ENCODE results near the gene C9orf153. TPM values are rescaled to one million over a fixed set of nuclear protein-coding genes. Genes with fewer than 3 reads are reported as not detected.

Gene C9orf153
- total and polyA plus RNA-seq, 9 donors = 0.10 to 0.49 (median 0.19) TPM; not detected in 2

DNA sequence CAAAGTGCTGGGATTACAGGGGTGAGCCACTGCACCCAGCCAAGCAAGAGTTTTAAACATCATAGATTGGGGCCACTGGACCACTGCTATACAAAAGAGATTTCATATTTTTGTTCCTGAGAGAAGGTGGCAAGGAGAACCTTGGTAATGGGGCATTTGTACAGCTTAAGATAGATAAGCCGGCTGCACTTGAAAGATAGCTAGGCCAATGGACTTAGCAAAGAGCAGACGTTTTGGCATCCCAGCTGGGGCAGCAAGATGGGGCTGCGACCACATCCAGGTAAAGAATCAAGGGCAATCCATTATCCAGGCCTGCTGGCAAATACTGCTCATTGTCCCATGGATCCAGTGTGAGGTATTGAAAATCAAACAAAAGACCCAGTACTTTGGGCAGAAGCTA is 26.8 kb upstream of the C9orf153 start:
- Histone ChIP-seq H3K4me1 (ENCODE audit: control insufficient read depth, insufficient read depth, low read length) (peaks cover 5% of the 10 kb centered on the region), H3K9me3 (replicated peaks; ENCODE audit: control insufficient read depth, low read depth, low read length) (no peaks in the 10 kb centered on the region), H3K27ac (ENCODE audit: low read length) (no peak overlapping the region), H3K36me3 (ENCODE audit: control insufficient read depth, insufficient read depth, low read length) (no peaks in the 10 kb centered on the region), H3K27me3 (ENCODE audit: control insufficient read depth, insufficient read depth, low read length) (no peaks in the 10 kb centered on the region), H3K4me3 (ENCODE audit: low read length) (no peak overlapping the region)
- WGBS (ENCODE audit: insufficient coverage) = 54% methylated on average over 3 of the region's 3 CpGs
- DNase-seq = no peak

DNA sequence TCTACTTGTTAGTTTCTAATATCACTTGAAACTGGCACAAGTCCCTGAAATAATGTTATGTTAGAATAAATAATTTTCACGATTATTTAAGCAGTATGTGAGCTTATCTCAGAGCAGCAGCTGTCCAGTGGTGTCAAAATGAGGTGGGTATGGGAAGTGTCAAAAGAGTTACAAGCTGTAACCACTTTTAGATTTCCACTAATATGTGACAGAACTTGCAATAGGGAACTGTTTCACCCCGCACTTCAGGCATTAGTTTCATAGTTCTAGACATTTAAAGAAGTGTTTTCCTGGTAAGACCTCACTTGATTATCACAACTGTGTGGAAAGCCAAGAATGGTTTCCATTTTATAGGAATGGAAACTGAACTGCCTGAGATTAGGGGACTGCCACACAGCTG is 25.8 kb upstream of the C9orf153 start:
- H3K27me3 ChIP-seq (ENCODE audit: control insufficient read depth, insufficient read depth, low read length) = no peaks in the 10 kb centered on the region

GRCh38 chr9:86282979-86283535 is 23.6 kb upstream of the C9orf153 start:
- Histone ChIP-seq H3K4me3 (ENCODE audit: low read length) (peak overlapping the region; percentile 63), H3K9me3 (replicated peaks; ENCODE audit: control insufficient read depth, low read depth, low read length) (no peaks in the 10 kb centered on the region), H3K4me1 (ENCODE audit: control insufficient read depth, insufficient read depth, low read length) (peaks cover 9% of the 10 kb centered on the region), H3K27me3 (ENCODE audit: control insufficient read depth, insufficient read depth, low read length) (no peaks in the 10 kb centered on the region), H3K36me3 (ENCODE audit: control insufficient read depth, insufficient read depth, low read length) (peaks cover 5% of the 10 kb centered on the region), H3K27ac (ENCODE audit: low read length) (peak overlapping the region; percentile 96)
- peak; percentile 16 for DNase-seq
- 29% methylated on average over 8 of the region's 12 CpGs for WGBS (ENCODE audit: insufficient coverage)

More for the DNA sequence above, 25.8 kb upstream of the C9orf153 start:
- Histone ChIP-seq H3K9me3 (replicated peaks; ENCODE audit: control insufficient read depth, low read depth, low read length) (no peaks in the 10 kb centered on the region), H3K4me3 (ENCODE audit: low read length) (no peak overlapping the region), H3K27ac (ENCODE audit: low read length) (no peak overlapping the region), H3K36me3 (ENCODE audit: control insufficient read depth, insufficient read depth, low read length) (no peaks in the 10 kb centered on the region), H3K4me1 (ENCODE audit: control insufficient read depth, insufficient read depth, low read length) (peaks cover 9% of the 10 kb centered on the region)
- 90% methylated on average over 2 of the region's 2 CpGs for WGBS (ENCODE audit: insufficient coverage)
- no peak for DNase-seq

DNA sequence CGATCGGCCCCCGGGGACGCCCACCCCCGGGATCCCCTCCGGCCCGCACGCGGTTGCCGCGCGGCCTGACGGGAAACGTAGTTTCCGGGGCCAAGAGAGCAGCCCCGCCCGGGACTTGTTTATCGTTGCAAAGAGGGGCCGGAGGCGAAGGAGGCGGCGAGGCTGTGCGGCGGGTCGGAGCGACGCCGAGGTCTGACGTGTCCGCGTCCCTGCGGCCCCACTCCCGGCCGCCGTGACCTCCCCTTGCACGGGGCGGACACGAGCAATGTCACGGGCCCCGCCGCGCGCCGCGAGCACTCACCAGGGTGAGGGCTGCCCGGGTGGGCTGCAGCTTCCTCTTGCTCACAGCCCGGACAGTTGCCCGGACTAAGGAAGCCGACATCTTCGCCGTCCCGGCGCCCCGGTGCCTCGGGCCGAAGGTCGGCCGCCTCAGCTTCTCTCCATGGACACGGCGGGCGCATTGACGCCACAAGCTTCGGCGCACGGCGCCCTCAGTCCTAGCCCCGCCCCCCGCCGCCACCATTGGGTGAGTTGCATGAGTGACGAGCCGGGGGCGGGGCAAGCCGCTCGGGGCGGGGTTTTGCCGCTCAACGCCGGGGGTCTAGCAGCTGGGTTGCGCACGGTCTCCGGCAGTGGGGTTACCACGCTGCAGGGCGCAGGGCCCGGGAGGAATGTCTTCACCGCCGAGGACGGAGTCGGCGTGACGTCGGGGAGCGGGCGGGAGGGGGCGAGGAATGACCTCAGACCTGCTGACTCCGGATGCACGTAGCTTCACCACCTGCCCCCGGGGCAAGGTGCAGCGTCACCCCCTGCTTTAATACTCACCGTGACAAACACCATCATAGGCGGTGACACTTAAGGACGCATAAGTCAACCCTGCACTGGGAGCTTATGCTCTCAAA is 22.9 kb upstream of the C9orf153 start, which contains the start of gene ISCA1:
TSS of gene ISCA1 (minus strand) at position 462 of the 902 bp plus-strand sequence. CDS start at position 382, 80 bp downstream.
- H3K9me3 ChIP-seq (replicated peaks; ENCODE audit: control insufficient read depth, low read depth, low read length) = no peaks in the 10 kb centered on the region
- peaks cover 5% of the 10 kb centered on the region for H3K36me3 ChIP-seq (ENCODE audit: control insufficient read depth, insufficient read depth, low read length)
- WGBS (ENCODE audit: insufficient coverage) = under 1% methylated on average over 94 of the region's 101 CpGs
- DNase-seq = peak; percentile 97
- H3K4me3 ChIP-seq (ENCODE audit: low read length) = peak within 1 kb of the TSS; percentile 63
- peak within 1 kb of the TSS; percentile 96 for H3K27ac ChIP-seq (ENCODE audit: low read length)
- no peaks in the 10 kb centered on the region for H3K27me3 ChIP-seq (ENCODE audit: control insufficient read depth, insufficient read depth, low read length)
- peaks cover 9% of the 10 kb centered on the region for H3K4me1 ChIP-seq (ENCODE audit: control insufficient read depth, insufficient read depth, low read length)

DNA sequence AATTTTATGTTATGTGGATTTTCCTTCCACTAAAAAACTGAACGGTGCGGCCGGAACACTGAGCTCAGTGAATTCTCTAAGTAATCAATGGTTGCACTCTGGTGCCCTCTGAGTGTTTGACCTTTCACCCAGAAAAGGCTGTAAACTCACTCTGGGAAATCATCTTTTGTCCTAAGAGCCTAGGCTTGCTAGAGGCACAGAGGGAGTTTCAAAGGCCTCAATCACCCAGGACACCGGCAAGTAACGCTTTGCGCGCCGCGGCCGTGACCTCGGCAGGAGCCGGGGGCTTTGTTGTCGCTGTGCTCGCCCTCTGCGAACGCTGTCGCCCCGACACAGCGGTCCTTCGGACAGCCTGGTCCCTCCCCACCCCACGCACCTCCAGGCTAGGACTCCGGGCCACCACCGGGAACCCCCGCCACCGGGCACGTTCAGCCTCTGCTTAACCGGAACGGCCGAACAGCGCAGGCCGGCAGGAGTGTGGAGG is 22.2 kb upstream of the C9orf153 start:
- DNase-seq = no peak
- Histone ChIP-seq H3K36me3 (ENCODE audit: control insufficient read depth, insufficient read depth, low read length) (peaks cover 5% of the 10 kb centered on the region), H3K9me3 (replicated peaks; ENCODE audit: control insufficient read depth, low read depth, low read length) (no peaks in the 10 kb centered on the region), H3K4me3 (ENCODE audit: low read length) (peak overlapping the region; percentile 63), H3K4me1 (ENCODE audit: control insufficient read depth, insufficient read depth, low read length) (peaks cover 9% of the 10 kb centered on the region), H3K27ac (ENCODE audit: low read length) (peak overlapping the region; percentile 96), H3K27me3 (ENCODE audit: control insufficient read depth, insufficient read depth, low read length) (no peaks in the 10 kb centered on the region)
- WGBS (ENCODE audit: insufficient coverage) = 0% methylated on average over 30 of the region's 31 CpGs

GRCh38 chr9:86280580-86280979 is 21.1 kb upstream of the C9orf153 start:
- no peak overlapping the region for H3K4me3 ChIP-seq (ENCODE audit: low read length)
- peaks cover 9% of the 10 kb centered on the region for H3K4me1 ChIP-seq (ENCODE audit: control insufficient read depth, insufficient read depth, low read length)
- H3K36me3 ChIP-seq (ENCODE audit: control insufficient read depth, insufficient read depth, low read length) = peaks cover 5% of the 10 kb centered on the region
- no peak for DNase-seq
- no peak overlapping the region for H3K27ac ChIP-seq (ENCODE audit: low read length)
- no peaks in the 10 kb centered on the region for H3K27me3 ChIP-seq (ENCODE audit: control insufficient read depth, insufficient read depth, low read length)
- H3K9me3 ChIP-seq (replicated peaks; ENCODE audit: control insufficient read depth, low read depth, low read length) = no peaks in the 10 kb centered on the region
- WGBS (ENCODE audit: insufficient coverage) = 98% methylated on average over 6 of the region's 7 CpGs

GRCh38 chr9:86279839-86280238 is 20.4 kb upstream of the C9orf153 start:
- 93% methylated on average over 3 of the region's 3 CpGs for WGBS (ENCODE audit: insufficient coverage)
- no peak overlapping the region for H3K27ac ChIP-seq (ENCODE audit: low read length)
- peaks cover 5% of the 10 kb centered on the region for H3K36me3 ChIP-seq (ENCODE audit: control insufficient read depth, insufficient read depth, low read length)
- no peak overlapping the region for H3K4me3 ChIP-seq (ENCODE audit: low read length)
- no peaks in the 10 kb centered on the region for H3K9me3 ChIP-seq (replicated peaks; ENCODE audit: control insufficient read depth, low read depth, low read length)
- no peaks in the 10 kb centered on the region for H3K27me3 ChIP-seq (ENCODE audit: control insufficient read depth, insufficient read depth, low read length)
- DNase-seq = no peak
- peaks cover 9% of the 10 kb centered on the region for H3K4me1 ChIP-seq (ENCODE audit: control insufficient read depth, insufficient read depth, low read length)

DNA sequence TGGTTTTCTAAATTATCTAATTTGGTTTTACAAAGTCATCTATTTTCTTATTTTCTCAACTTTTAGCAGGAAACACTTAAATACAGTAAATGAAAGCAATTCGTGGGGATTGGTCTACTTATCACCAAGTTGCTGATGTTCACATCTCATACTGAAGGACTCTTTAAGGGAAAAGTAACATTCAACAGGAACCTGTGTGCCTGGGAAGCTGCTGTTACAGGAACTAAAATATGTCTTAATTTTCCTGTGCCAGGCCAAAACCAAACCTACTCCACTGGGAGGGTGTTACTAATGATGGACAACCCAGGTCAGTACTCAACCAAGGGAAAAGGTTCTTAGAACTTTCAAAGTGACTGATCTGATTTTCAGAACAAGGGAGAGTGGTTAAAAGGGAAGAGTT is 17.6 kb upstream of the C9orf153 start:
- WGBS (ENCODE audit: insufficient coverage) = no CpG with 5 or more reads among the region's 1 CpG
- Histone ChIP-seq H3K4me3 (ENCODE audit: low read length) (no peak overlapping the region), H3K36me3 (ENCODE audit: control insufficient read depth, insufficient read depth, low read length) (peaks cover 15% of the 10 kb centered on the region), H3K4me1 (ENCODE audit: control insufficient read depth, insufficient read depth, low read length) (peaks cover 3% of the 10 kb centered on the region), H3K9me3 (replicated peaks; ENCODE audit: control insufficient read depth, low read depth, low read length) (no peaks in the 10 kb centered on the region), H3K27ac (ENCODE audit: low read length) (no peak overlapping the region), H3K27me3 (ENCODE audit: control insufficient read depth, insufficient read depth, low read length) (no peaks in the 10 kb centered on the region)
- DNase-seq = no peak

DNA sequence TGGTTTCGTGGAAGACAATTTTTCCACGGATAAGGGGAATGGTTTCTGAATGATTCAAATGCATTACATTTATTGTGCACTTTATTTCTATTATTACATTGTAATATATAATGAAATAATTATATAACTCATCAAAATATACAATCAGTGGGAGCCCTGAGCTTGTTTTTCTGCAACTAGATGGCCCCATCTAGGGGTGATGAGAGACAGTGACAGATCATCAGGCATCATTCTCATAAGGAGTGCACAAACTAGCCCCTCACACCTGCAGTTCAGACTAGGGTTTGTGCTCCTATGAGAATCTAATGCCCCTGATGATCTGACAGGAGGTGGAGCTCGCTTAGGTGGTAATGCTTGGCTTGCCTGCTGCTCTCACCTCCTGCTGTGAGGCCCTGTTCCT is 16.5 kb upstream of the C9orf153 start:
- no peak overlapping the region for H3K4me3 ChIP-seq (ENCODE audit: low read length)
- DNase-seq = no peak
- H3K9me3 ChIP-seq (replicated peaks; ENCODE audit: control insufficient read depth, low read depth, low read length) = no peaks in the 10 kb centered on the region
- no peak overlapping the region for H3K27ac ChIP-seq (ENCODE audit: low read length)
- 100% methylated on average over 1 of the region's 3 CpGs for WGBS (ENCODE audit: insufficient coverage)
- no peaks in the 10 kb centered on the region for H3K27me3 ChIP-seq (ENCODE audit: control insufficient read depth, insufficient read depth, low read length)
- H3K4me1 ChIP-seq (ENCODE audit: control insufficient read depth, insufficient read depth, low read length) = peaks cover 3% of the 10 kb centered on the region
- H3K36me3 ChIP-seq (ENCODE audit: control insufficient read depth, insufficient read depth, low read length) = peaks cover 19% of the 10 kb centered on the region
